Epithelial cell of esophagus (primary cell): ENCODE measurements around the gene CCSER2.

ENCODE experiments used
- DNase-seq: peaks from one replicate; pipeline ENCODE4 v3.0.0; 2010; ENCODE audit warnings: low read depth
- H3K4me3 ChIP-seq: 2 replicates; pipeline ENCODE4 v1.5.1; 2011; ENCODE audit warnings: mild to moderate bottlenecking, low read length, control low read depth
- CTCF ChIP-seq: IDR thresholded peaks from 2 replicates; pipeline ENCODE4 v1.5.1; 2011; ENCODE audit warnings: low read depth, mild to moderate bottlenecking, low read length, control low read depth, inconsistent platforms; ENCODE audit not compliant: insufficient read depth; ENCODE audit errors: missing control alignments

Gene CCSER2

DNA sequence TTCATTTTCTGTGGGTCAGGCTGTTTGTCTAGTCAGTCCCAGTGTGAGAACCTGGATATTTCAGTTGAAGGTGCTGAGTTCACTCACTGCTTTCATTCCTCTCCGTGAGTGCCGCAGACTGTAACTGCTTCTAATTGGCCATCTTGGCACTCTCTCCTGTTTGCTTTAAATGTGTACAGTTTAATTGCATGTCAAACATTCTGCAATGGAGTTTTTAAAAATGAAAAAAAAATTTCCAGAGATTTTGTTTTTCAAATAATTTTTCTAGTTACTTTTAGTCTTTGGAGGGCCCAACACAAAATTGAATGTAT lies 87.8 kb downstream of the CCSER2 start:
- no peak overlapping the region for H3K4me3 ChIP-seq
- no peak for TF ChIP-seq CTCF
- DNase-seq: no peak

DNA sequence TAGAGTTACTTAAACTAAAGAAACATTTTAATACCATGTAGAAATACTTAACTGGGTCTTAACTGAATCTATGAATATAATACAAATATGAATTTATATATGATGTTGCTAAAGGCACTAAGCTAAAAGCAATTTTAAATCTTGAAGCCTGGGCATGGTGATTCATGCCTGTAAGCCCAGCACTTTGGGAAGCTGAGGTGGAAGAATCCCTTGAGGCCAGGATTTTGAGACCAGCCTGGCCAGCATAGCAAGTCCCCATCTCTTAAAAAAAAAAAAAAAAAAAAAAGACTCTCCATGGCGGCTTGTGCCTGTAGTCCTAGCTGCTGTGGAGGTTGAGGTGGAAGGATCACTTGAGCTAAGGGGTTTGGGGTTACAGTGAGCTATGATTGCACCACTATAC lies 95.3 kb downstream of the CCSER2 start:
- DNase-seq: peak; percentile 58
- no peak overlapping the region for H3K4me3 ChIP-seq
- no peak for TF ChIP-seq CTCF

- TF ChIP-seq CTCF: no peak
- peak; percentile 94 for DNase-seq
- peak overlapping the region; percentile 10 for H3K4me3 ChIP-seq
These were observed 96.4 kb downstream of the CCSER2 start for GRCh38 chr10:84424731-84425167.

GRCh38 chr10:84427903-84428650 lies 99.7 kb downstream of the CCSER2 start:
- no peak for TF ChIP-seq CTCF
- DNase-seq: no peak
- H3K4me3 ChIP-seq: no peak overlapping the region

DNA sequence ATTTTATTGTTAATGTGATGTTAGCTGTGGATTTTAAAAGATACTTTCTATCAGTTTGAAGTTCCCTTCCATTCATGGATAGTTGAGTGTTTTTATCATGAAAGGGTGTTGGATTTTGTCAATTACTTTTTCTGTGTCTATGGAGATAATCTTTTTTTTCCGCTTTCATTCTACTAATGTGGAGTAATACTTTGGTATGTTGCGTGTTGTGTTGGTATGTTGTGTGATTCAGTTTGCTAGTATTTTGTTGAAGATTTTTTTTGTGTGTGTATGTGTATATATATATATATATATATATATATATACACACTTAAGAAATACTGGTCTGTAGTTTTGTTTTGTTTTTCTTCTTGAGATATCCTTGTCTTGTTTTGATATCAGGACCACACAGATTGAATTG lies 100.3 kb downstream of the CCSER2 start:
- DNase-seq: no peak
- H3K4me3 ChIP-seq: no peak overlapping the region
- TF ChIP-seq CTCF: no peak

DNA sequence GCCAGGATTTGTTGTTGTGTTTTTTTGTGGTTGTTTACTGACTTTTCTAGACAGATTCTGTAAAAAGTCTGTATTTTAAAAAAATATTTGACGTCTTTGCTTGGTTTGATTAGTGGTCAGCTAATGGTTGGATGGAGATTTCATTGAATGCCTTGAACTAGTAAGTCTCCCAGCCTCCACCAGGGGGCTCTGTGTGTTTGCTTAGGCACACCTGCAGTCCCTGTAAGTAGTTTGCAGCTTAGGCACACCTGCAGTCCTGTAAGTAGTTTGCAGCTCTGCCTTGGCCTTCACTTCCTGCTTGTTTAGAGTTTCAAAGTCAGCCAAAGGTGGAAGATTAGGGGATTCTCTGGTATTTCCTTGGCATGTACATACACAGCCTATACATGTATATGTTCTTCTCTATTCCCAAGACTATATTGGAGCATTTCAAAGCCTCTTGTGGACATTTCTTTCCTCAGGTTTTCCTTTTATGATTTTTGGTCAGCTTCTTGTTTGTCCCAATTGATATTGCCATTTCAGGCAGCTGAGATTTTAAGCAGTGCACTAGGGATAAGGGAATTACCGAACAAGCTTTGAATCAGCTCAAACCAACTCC lies 101.6 kb downstream of the CCSER2 start:
- peak; percentile 94 for TF ChIP-seq CTCF
- H3K4me3 ChIP-seq: no peak overlapping the region
- peak; percentile 86 for DNase-seq

GRCh38 chr10:84432891-84433290 lies 104.5 kb downstream of the CCSER2 start:
- DNase-seq: no peak
- H3K4me3 ChIP-seq: no peak overlapping the region
- no peak for TF ChIP-seq CTCF
